Activated B cell treated with CpG ODN at 0.5 μM for 24 hours (primary cell): ENCODE data around the gene C5AR1. TPM values are rescaled to one million over a fixed set of nuclear protein-coding genes. Genes with fewer than 3 reads are reported as not detected.
A peak's percentile ranks its signal among the peaks of the same experiment; 100 is the strongest.

ENCODE experiments used
- ATAC-seq: fragments of 200-7000 bp; cut with Tn5 transposase; one replicate; pipeline ENCODE4 v1.10.0; 2021; ENCODE audit warnings: low read depth, mild to moderate bottlenecking, moderate library complexity
- CTCF ChIA-PET: fragments of 350-600 bp; sonication (Branson Sonifier 250); formaldehyde crosslinking; loops from one replicate; lab custom pipeline; 2021; ENCODE audit warnings: antibody characterized with exemption; lab: Charles Lee
- POLR2A ChIA-PET: fragments of 350-600 bp; sonication (Branson Sonifier 250); formaldehyde crosslinking; loops from one replicate; lab custom pipeline; 2021; ENCODE audit warnings: antibody characterized with exemption; lab: Charles Lee
- DNase-seq: peaks from one replicate; pipeline ENCODE4 v3.0.0; 2022
- H3K27ac Mint-ChIP-seq: one replicate; pipeline ENCODE4 v1.8.0; 2020; ENCODE audit warnings: mixed read lengths
- H3K27me3 Mint-ChIP-seq: one replicate; pipeline ENCODE4 v1.8.0; 2021; ENCODE audit warnings: mixed read lengths
- H3K36me3 Mint-ChIP-seq: one replicate; pipeline ENCODE4 v1.8.0; 2021; ENCODE audit warnings: low read depth, mixed read lengths
- H3K4me1 Mint-ChIP-seq: one replicate; pipeline ENCODE4 v1.8.0; 2021; ENCODE audit warnings: mixed read lengths
- H3K4me3 Mint-ChIP-seq: one replicate; pipeline ENCODE4 v1.8.0; 2020; ENCODE audit warnings: mild to moderate bottlenecking, mixed read lengths
- H3K9me3 Mint-ChIP-seq: one replicate; pipeline ENCODE4 v1.8.0; 2020; ENCODE audit warnings: mixed read lengths
- CTCF ChIP-seq: fragments of 200-600 bp; IDR thresholded peaks from one replicate; pipeline ENCODE4 v1.8.0; 2022; ENCODE audit warnings: antibody characterized with exemption, mild to moderate bottlenecking
- intact Hi-C: fragments of 100-400 bp; cut with micrococcal nuclease; formaldehyde crosslinking; loops from one replicate; pipeline ENCODE4 v1.15.1; 2024
- total RNA-seq: library from RNA; stranded (reverse); gene quantifications from 2 replicates; pipeline ENCODE4 v1.2.3, GENCODE V29; 2022

C5AR1 gene
- total RNA-seq, 1 donor from 2014 or later = 2.2 TPM

GRCh38 chr19:47313754-47314295, 4.2 kb downstream of the C5AR1 start:
- Mint-ChIP-seq H3K4me1 (no peaks in the 10 kb centered on the region), H3K4me3 (no peak overlapping the region), H3K9me3 (no peaks in the 10 kb centered on the region), H3K36me3 (no peaks in the 10 kb centered on the region), H3K27ac (no peak overlapping the region), H3K27me3 (peaks cover 18% of the 10 kb centered on the region)
- intact Hi-C loops = no loop called here
- DNase-seq = no peak
- TF ChIP-seq CTCF = no peak
- ATAC-seq = no peak
- CTCF ChIA-PET = no interaction called here
- POLR2A ChIA-PET = interaction anchor here (0.6 kb wide), 1 partner anchor 9 kb away, joined by 5 read pairs; no protein-coding TSS in a partner anchor

- intact Hi-C loops = no loop called here
- Mint-ChIP-seq H3K36me3 (no peaks in the 10 kb centered on the region), H3K27ac (no peak overlapping the region), H3K4me3 (no peak overlapping the region), H3K9me3 (no peaks in the 10 kb centered on the region), H3K27me3 (peaks cover 19% of the 10 kb centered on the region), H3K4me1 (no peaks in the 10 kb centered on the region)
- ChIA-PET CTCF (interaction anchor here (1.1 kb wide), 1 partner anchor 19 kb away, joined by 3 read pairs; no protein-coding TSS in a partner anchor), POLR2A (interaction anchor here (0.6 kb wide), 1 partner anchor 90 kb away, joined by 3 read pairs; no protein-coding TSS in a partner anchor)
- DNase-seq = no peak
- ATAC-seq = peak; percentile 34
- no peak for TF ChIP-seq CTCF
Measured at GRCh38 chr19:47315125-47315821, 5.6 kb downstream of the C5AR1 start.

- DNase-seq = no peak
- Mint-ChIP-seq H3K27me3 (peaks cover 20% of the 10 kb centered on the region), H3K27ac (no peak overlapping the region), H3K4me1 (no peaks in the 10 kb centered on the region), H3K4me3 (no peak overlapping the region), H3K9me3 (no peaks in the 10 kb centered on the region), H3K36me3 (no peaks in the 10 kb centered on the region)
- POLR2A ChIA-PET = interaction anchor here (0.7 kb wide), 1 partner anchor 1413 kb away, joined by 5 read pairs; no protein-coding TSS in a partner anchor
- TF ChIP-seq CTCF = no peak
- CTCF ChIA-PET = no interaction called here
- intact Hi-C loops = no loop called here
- no peak for ATAC-seq
Measured at GRCh38 chr19:47316513-47316912, 6.9 kb downstream of the C5AR1 start.

- ATAC-seq (no peak), DNase-seq (no peak)
- ChIA-PET CTCF (no interaction called here), POLR2A (no interaction called here)
- no peak for TF ChIP-seq CTCF
- H3K9me3 Mint-ChIP-seq = no peaks in the 10 kb centered on the region
- H3K36me3 Mint-ChIP-seq = no peaks in the 10 kb centered on the region
- H3K4me1 Mint-ChIP-seq = peaks cover 3% of the 10 kb centered on the region
- no peak overlapping the region for H3K4me3 Mint-ChIP-seq
- H3K27me3 Mint-ChIP-seq = peaks cover 27% of the 10 kb centered on the region
- intact Hi-C loops = no loop called here
- no peak overlapping the region for H3K27ac Mint-ChIP-seq
Measured at GRCh38 chr19:47319923-47320871, 10.5 kb downstream of the C5AR1 start.
